SIG-M5 (cell line): ENCODE results near the gene IRX5.

Source experiments
- DNase-seq: peaks from one replicate; lab custom pipeline; 2025; lab: John Stamatoyannopoulos, UW

Gene IRX5

DNA sequence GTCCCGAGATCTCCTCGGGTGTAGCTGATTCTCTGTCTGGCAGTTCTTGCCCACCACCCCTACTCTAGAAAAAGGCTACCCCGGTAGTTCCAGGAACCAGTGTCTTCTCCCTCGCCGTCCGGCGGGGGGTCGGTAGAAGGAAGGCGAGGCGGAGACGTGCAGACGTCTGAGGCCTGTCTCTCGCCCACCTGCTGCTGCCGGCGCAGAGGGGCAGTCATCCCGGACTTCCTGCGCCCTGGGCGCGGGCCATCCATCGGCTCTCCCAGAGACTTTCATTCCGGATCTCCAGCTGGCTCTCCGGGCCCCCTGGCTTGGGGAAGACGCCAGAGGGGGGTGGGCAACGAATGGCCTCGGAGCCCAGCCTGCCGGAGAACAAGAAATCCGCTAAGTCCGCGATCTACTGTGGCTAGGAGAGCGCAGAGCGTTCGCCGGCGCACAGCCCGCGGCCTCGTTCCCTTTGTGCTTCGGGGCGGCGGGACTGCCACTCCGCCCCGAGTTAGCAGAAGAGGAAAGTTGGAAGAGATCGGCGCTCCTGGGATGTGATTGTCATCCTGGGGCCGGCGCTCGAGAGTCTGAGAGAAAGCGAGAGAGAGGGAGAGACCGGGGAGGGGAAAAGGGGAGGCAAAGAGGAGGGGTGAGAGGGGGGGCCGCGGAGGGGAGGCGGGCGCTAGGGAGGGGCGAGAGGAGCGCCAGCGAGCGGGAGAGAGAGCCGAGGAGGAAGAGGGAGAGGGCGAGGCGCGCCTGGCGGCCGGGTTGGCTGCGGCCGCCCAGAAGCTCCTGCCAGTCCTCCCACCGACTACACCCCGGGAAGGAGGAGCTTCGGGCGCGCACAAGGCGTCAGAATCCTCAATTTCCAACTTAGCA is at the start of gene IRX5:
TSS of gene IRX5 (plus strand) at position 861 of the 864 bp plus-strand sequence. CDS start 334 bp downstream, outside the sequence.
- DNase-seq: peak; percentile 73

DNA sequence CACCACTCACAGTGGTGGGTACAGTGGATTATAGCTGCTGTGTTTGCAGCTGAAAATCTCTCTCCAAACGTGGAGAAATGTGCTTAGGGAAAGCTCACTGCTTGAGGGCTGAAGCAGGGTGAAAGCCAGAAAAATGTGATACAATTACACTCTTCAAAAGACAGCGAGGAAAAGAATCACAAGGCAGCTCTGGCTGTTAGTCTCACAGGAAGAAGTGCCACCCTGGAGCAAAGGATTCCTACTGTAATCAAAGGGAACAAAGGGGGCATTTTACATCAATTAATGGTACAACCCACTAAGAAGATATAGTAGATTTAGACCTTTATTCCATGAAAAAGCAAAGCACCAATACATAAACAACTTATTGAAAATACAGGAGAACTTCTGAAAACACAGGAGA is 48.1 kb upstream of the IRX5 start:
- no peak for DNase-seq

DNA sequence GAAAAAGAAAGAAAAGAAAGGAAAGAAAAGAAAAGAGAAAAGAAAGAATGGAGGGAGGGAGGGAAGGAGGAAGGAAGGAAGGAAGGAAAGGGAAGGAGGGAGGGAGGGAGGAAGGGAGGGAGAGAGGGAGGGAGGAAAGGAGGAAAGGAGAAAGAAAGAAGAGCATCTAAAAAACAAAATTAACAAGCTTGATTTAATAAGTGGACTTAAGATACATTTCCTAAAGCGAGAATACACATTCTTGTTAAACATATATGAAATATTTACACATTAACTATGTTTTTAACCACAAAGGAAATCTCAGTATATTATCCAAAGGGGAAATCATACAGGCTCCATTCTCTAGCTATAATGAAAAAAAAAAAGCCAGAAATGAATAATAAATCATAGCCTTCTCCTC is 47.3 kb upstream of the IRX5 start:
- DNase-seq: no peak

DNA sequence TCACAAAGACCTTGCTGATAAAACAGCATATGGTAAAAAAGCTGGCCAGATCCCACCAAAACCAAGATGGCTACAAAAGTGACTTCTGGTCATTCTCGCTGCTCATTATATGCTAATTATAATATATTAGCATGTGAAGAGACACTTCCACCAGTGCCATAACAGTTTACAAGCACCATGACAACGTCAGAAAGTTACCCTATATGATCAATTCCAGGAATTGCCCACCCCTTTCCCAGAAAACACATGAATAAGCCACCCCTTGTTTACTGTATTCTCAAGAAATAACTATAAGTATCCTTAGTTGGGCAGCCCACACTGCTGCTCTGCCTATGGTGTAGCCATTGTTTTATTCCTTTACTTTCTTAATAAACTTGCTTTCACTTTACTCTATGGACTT is 44.6 kb upstream of the IRX5 start:
- DNase-seq: no peak

DNA sequence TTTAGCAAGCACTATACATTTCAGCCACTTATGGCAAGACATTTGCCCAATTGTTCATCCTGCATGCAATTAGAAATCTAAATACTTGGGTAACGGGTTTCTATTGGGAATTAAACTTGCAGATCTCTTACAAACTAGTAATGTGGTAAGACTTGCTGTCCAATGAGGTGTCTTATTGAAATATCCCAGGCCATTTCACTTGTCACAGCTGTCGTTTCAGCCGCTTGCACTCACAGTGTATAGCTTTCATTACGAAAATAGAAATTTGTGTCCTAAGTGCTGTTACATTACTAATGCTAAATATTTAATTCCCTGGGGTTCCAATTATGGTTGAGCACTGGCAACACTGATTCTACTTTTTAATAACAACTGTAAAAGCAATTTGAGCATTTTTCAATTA is 40.3 kb upstream of the IRX5 start:
- DNase-seq: no peak

DNA sequence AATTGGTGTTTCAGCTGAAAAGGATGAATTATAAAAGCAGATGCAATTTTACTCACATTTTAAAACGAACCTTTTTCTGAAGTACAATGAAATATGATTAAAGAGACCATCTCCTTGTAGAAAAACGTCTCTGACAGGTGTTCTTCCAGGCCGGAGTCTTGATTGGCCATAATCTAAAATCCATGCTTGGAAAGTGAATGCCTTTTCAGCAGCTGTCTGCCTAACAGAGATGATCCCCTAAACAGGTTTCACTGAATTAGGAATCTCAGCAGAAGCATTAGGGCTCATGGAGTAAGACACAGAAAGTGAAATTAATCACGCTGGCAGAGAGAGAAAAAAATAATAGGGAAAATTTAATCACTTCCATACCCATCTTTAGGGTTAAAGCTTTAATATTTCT is 39.3 kb upstream of the IRX5 start:
- DNase-seq: no peak

DNA sequence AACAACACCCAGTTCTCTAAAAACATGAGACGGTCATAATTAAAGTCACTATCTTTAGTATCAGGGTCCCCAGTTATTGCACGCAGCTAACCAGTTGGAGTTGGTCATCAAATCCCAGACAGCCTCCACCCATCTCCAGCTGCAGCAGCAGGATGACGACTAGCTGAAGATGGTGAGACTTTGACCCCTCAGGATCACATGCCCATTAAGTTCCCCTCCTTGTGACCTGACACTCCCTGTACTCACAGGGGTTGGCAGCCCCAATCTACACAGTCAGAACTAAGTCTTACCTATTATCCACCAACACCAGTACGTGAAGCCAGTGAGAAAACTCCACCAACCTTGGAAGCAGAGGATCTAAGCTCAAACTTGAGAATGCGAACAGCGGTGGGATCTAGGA is 37.7 kb upstream of the IRX5 start:
- DNase-seq: no peak

DNA sequence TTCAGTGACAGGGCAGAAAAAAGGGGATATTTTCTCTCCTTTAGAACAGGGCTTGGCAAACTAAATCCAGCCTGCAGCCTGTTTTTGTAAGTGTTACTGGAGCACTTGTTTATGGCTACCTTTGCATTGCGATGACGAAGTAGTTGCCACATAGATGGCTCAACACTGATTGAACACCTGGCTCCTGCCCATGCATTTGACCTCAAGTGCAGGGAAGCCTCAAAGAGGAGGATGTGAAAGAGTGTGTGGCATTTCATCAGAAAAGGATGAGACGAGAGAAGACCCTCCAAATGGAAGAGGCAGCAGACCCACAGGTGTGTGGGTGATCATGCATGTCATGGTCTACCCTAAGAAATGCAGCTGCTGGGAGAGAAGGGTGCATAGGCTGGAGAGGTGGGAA is 32.7 kb upstream of the IRX5 start:
- no peak for DNase-seq

DNA sequence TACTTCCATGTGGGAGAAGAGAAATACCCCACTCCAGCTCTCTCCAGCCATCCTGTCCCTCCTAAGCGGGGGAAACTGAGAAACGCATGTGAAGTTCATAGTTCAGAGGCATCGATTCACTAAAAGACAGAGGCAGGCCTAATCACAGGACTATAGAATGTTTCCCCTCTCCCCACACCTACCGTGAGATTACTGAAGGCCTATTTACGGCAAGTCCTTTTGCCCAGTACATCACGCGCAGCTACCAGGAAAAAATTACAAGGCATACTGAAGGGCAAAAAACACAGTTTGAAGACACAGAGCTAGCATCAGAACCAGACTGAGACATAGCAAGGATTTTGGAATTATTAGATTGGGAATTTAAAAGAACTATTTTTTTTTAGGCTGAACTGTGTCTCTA is 29.1 kb upstream of the IRX5 start:
- DNase-seq: no peak

DNA sequence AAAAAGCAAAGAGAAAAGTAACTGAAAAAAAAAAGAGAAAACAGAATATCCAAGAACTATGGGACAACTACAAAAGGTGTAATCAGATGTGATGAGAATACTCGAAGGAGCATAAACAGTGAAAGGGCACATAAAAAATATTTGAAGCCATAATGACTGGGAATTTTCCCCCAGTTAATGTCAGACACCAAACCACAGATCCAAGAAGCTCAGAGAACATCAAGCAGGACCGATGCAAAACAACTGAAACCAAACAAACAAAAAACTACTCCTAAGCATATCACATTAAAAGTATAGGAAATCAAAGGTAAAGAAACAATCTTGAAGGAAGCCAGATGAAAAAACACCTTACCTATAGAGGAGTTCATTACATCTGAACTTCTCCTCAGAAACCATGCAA is 27.6 kb upstream of the IRX5 start:
- DNase-seq: no peak

DNA sequence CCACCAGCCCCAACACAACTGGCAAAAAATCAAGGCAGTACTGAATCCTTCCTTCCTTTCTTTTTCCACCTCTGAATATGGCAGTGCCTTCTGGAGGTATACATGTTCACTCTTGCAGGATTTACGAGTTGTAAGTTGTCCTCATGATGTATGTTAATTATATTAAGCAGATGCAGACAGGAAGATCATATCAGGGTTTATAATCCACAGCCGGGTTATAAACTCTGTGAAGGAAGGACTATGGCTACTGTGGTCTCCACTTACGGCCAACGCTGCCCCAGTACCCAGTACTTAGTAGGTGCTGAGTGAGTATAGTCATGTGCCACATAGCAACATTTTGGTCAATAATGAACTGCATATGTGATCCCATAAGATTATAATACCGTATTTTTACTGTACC is 19.6 kb upstream of the IRX5 start:
- no peak for DNase-seq

DNA sequence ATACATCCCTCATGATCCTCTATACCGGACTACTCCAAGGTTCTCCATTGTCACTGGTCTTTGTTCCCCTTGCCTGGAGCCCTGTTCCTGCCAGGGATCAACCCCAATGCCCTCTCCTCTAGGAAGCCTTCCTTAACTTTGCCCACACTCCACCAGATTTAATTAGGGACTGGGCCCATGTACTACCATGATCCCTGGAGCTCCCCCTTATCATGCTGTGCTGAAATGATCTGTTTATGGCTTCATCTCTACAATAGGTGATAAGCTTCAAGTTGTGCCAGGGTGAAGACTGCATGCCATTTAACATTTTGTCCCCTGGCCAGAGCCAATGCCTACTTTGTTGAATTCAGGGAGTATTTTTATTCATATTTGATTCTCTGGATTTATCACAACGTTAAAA is 17.9 kb upstream of the IRX5 start:
- DNase-seq: no peak

DNA sequence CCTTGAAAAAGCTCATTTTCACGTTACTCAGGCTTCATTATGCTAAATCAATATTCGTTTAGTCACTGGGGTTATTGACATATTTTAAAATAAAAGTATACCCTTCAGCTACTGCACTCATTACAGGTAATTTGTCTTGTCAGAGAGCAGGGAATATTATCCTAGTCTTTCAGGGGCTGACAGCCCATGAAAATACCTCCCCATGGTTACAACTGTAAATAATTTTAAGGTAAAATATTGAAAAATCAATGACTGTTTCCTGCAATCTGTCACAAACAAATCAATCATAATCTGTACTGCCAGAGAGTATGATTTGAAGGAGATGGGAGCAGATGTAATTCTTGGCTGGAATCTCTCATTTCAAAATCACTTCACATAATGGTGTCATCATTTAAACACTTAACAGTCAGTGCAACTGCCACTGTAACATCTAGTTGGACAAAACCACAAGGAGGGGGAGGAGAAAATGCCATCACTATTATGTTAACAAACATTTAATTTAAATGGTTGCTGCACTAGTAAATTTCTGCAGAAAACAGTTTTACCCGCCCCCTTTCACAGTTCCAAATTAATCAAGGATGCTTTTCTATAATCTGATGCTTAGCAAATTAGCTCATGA is 9.3 kb upstream of the IRX5 start:
- no peak for DNase-seq

DNA sequence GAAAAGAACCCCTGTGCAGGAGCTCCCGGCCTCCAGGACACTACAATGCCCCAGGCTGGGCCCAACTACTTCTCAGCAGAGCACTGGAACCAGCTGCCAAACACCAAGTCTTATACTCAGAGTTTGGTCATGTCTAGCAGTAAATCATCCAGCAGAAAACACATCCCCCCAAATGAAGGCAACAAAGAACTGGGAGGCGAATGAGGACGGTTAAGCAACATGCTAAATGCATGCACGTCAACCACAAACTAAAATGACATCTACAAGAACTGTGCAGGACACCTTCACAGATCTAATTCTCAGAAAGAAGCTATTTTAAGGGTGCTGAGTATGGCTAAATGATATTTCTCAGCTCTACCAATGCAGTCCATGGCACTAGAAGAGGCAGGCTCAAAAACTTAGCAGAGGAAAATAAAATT is 7.6 kb upstream of the IRX5 start:
- no peak for DNase-seq

DNA sequence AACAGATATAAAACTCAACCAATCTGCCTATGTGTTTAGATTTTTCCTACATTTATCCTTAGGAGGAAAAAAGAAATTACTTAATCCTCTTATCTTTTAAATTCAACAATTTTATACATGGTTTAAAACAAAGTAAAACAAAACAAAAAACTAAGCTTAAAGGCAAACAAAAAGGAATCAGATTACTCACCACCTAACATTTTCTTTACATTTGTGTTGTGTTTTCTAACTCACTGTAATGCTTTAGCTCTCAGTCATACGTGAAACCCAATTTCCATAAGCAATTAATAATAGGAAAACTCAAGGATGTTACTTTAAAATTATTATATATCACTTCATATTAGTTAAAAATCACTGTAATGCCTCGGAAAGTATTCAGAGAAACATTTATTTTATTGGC is 6.7 kb upstream of the IRX5 start:
- DNase-seq: no peak

DNA sequence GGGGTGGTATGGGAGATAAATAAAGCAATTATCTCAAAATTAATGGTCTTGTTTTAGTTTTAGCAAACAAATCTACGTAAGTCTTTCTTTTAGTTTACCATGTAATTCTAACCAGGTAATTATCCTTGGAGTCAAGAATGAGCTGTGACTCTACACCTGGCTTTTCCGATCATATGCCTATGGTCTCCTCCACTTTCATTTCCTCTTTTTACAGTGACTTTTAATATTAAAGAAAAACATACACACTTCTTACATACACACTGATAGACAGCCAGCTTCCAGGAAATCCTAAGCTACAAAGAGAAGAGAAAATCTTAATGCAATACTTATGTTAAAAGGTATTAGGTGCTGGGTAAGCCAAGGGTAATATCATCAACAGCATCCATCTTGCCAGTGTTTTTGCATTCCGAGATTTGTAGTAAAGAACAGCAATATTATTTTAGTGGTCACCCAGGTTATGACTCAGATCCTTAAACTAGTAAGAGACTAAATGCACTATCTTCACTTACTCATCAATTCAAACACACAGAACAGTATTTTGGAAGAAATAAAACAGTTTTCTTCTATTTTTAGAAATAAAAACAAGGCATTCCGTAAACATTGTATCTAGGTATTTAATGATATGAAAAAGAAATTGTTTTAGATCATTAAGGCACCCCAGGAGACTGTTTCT is 4.4 kb upstream of the IRX5 start:
- no peak for DNase-seq

DNA sequence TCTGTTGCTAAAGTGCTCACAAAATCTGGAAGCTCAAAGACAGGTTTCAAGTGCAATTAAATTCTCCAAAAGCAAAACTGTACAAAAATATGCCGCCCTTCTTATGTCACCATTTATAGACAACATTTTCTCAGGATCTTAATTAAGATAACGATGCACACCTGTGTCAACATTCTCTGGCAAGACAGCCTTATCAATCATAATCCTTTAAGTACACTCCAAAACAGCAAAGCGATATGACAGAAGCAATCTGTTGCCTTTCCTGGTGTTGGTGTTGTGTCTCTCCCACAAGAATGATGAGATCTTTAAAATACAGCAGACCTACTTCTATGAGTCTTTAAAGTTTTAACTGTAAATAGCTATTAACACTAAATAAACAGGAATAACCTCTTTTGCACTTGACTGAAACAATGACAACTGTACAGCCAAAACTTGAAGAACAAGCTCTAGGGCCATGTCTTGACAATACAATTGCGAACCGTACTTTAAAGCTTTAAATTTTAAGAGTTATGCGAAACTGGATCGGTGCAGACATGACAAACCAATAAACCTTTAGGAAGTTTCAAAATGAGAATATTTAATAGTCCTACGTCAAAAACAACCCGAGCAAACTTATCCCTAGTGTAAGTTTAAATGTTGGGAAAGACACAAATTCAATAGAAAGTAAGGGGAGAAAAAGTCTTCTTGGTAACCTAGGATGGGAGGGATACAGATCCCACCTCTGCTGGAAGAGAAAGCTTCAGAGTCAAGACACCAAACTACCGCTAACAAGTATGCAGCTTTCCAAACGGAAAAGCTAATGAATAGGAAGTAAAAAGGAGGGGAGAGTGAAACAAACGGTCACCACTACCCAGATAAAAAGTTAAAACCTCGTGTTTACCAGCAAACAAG is 3.3 kb upstream of the IRX5 start:
- no peak for DNase-seq

DNA sequence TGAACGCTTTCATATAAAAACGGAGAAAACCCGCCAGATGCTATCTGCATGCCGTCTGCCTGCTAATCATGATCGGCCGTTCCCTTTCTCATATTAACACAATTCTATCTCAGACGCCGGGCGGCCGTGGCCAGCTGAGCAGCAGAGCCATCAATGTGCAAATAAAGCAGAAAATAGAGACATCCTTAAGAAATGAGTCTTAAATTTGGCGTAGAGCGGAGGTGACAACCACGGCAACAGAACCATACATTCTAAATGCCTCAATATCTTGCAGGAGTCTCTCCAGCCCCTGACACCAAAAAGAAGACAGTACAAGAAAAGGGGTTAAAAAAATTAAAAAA is 2.7 kb upstream of the IRX5 start:
- no peak for DNase-seq

DNA sequence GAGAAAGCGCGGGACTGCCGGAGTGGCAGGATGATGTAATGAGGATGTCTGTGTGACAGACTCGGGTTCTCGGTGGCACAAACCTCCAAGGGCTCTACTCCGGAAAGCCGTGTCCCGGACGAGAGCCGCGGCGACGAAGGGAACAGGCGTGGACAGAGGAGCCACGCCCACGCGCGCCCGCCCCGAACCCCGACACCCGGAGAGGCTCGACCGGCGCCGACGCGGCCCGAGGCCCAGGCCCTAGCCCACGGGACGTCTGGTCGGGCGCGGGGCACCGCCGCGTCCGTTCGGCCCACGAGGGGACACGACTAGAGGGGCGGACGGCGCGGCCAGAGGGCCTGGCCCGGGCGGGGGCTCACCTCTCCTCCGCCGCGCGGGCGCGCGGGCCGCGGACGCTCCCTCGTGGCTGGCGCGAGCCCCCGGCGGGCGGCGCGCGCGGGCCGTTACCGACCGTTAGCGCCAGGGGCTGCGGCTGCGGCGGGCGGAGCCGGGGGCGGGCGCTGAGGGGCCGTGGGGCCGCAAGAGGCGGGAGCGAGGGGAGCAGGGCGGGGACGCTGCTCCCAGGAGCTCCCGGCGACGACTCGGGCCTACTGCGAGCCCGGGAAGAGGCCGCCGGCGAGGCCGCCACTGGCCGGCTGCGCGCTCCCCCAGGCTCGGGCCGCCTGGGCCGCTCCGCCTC is 2.1 kb upstream of the IRX5 start:
- no peak for DNase-seq

DNA sequence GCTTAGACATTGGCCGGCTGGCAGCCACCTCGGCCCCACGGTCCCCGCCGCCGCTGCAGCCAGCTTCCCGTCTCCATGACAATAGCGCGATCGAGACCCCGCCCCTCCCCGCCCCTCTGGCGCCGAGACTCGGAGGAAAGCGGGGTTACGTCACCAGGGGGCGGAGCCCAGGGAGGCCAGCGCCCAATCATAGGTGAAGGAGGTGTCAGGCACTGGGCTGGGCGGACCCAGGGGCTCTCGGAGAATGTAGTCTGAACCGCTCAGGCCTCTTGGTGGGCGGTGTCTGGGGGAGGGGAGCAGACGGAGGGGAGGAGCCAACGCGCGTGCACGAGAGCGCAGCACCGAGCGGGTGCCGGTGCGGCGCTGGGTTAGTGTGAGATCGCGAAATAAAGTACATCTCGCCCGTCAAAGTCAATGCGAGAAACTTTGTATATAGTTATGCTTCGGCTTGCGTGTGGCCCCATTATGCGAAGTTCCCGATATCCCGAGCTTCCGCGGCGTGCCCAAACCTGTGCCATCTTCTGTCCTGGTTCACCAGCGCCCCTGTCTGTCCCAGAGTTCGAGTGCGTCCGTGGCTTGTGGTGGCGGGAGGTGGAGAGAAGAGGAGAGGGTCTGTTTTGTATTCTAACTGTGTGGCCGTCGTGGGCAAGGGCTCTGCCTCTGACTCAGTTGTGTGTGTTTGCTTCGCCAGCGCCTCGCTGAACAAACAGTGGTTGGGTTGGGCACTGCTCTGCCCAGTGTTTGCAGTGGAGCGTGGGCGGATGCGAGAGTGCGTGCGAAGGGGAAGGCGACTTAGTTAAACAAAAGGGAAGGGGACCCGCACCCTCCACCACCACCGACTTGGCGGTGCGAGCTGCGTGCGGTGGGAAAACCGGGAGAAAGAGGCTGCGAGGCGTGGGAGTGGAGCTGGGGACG is 1.3 kb upstream of the IRX5 start:
- peak; percentile 81 for DNase-seq

DNA sequence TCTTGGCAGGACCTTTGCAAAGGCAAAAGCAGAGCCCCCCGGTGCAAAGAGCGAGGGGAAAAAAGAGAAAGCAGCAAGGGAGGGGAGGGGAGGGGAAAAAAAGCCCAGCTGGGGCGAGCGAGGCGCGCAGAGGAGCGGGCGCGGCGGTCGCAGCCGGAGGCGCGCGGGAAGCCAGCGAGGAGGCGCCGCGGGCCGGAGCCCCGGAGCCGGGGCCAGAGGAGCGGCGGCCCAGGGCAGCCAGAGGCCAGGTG is 129 bp downstream of the IRX5 start:
- no peak for DNase-seq
